Activated B cell treated with CpG ODN at 0.5 μM for 24 hours (primary cell): ENCODE results near the gene PLA2G6. TPM values are rescaled to one million over a fixed set of nuclear protein-coding genes. Genes with fewer than 3 reads are reported as not detected.

Experiments
- ATAC-seq: fragments of 200-7000 bp; cut with Tn5 transposase; one replicate; pipeline ENCODE4 v1.10.0; 2021; ENCODE audit warnings: low read depth, mild to moderate bottlenecking, moderate library complexity
- CTCF ChIA-PET: fragments of 350-600 bp; sonication (Branson Sonifier 250); formaldehyde crosslinking; loops from one replicate; lab custom pipeline; 2021; ENCODE audit warnings: antibody characterized with exemption; lab: Charles Lee
- POLR2A ChIA-PET: fragments of 350-600 bp; sonication (Branson Sonifier 250); formaldehyde crosslinking; loops from one replicate; lab custom pipeline; 2021; ENCODE audit warnings: antibody characterized with exemption; lab: Charles Lee
- DNase-seq: peaks from one replicate; pipeline ENCODE4 v3.0.0; 2022
- H3K27ac Mint-ChIP-seq: one replicate; pipeline ENCODE4 v1.8.0; 2020; ENCODE audit warnings: mixed read lengths
- H3K27me3 Mint-ChIP-seq: one replicate; pipeline ENCODE4 v1.8.0; 2021; ENCODE audit warnings: mixed read lengths
- H3K36me3 Mint-ChIP-seq: one replicate; pipeline ENCODE4 v1.8.0; 2021; ENCODE audit warnings: low read depth, mixed read lengths
- H3K4me1 Mint-ChIP-seq: one replicate; pipeline ENCODE4 v1.8.0; 2021; ENCODE audit warnings: mixed read lengths
- H3K4me3 Mint-ChIP-seq: one replicate; pipeline ENCODE4 v1.8.0; 2020; ENCODE audit warnings: mild to moderate bottlenecking, mixed read lengths
- H3K9me3 Mint-ChIP-seq: one replicate; pipeline ENCODE4 v1.8.0; 2020; ENCODE audit warnings: mixed read lengths
- intact Hi-C: fragments of 100-400 bp; cut with micrococcal nuclease; formaldehyde crosslinking; loops from one replicate; pipeline ENCODE4 v1.15.1; 2024
- total RNA-seq: library from RNA; stranded (reverse); gene quantifications from 2 replicates; pipeline ENCODE4 v1.2.3, GENCODE V29; 2022
- TF ChIP-seq, protein P1 (sequence below): fragments of 200-600 bp; IDR thresholded peaks from one replicate; pipeline ENCODE4 v1.8.0; 2022; ENCODE audit warnings: antibody characterized with exemption, mild to moderate bottlenecking

Gene PLA2G6
- total RNA-seq, 1 donor from 2014 or later: 64.0 TPM

DNA sequence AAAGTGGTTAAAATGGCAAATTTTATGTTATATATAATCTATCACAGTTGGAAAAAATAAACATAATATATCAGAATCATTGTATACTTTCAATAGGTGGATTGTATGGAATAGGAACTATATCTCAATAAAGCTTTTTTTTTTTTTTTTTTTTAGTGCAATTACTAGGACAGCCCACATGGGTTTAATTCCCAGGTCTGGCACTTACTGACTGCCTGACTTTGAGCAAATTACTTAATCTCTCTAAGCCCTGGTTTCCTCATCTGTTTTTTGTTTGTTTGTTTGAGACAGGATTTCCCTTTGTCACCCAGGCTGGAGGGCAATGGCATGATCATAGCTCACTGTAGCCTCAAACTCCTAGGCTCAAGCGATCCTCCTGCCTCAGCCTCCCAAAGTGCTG lies 45.0 kb downstream of the PLA2G6 start:
- TF ChIP-seq, protein P1, sequence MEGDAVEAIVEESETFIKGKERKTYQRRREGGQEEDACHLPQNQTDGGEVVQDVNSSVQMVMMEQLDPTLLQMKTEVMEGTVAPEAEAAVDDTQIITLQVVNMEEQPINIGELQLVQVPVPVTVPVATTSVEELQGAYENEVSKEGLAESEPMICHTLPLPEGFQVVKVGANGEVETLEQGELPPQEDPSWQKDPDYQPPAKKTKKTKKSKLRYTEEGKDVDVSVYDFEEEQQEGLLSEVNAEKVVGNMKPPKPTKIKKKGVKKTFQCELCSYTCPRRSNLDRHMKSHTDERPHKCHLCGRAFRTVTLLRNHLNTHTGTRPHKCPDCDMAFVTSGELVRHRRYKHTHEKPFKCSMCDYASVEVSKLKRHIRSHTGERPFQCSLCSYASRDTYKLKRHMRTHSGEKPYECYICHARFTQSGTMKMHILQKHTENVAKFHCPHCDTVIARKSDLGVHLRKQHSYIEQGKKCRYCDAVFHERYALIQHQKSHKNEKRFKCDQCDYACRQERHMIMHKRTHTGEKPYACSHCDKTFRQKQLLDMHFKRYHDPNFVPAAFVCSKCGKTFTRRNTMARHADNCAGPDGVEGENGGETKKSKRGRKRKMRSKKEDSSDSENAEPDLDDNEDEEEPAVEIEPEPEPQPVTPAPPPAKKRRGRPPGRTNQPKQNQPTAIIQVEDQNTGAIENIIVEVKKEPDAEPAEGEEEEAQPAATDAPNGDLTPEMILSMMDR: no peak
- Mint-ChIP-seq H3K9me3 (no peaks in the 10 kb centered on the region), H3K27me3 (no peaks in the 10 kb centered on the region), H3K4me3 (no peak overlapping the region), H3K27ac (no peak overlapping the region), H3K36me3 (peaks cover 66% of the 10 kb centered on the region), H3K4me1 (no peaks in the 10 kb centered on the region)
- no peak for DNase-seq
- ATAC-seq: no peak
- CTCF ChIA-PET: no interaction called here
- intact Hi-C loops: no loop called here
- POLR2A ChIA-PET: interaction anchor here (0.6 kb wide), 1 partner anchor 138 kb away, joined by 4 read pairs; no protein-coding TSS in a partner anchor

DNA sequence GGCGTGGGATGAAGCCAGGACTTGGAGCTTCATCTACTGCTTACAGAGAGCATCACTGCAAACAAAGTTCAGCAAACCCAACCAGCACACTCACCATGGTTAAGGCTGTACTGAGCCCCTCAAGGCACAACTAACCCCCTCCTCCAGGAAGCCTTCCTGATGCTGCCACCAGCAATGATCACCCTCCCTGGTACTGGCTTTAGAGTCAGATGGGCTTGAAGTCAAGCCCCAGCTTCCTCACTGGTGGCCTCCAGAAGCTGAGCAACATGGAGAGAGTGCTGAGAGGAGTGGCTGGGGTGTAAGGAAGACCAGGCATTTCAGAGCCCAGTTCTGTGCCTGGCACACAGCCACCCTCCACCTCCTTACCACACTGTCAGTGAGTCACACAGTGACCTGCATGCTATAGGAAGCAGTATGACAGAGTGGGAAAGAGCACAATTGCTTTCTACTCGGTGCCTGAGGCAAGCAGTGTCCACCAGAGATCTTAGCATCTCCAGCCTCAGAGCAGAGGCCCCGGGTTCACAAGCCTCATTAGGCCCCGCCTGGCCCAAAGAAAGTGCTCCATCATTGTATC lies 46.4 kb downstream of the PLA2G6 start:
- no peak for DNase-seq
- POLR2A ChIA-PET: no interaction called here
- ATAC-seq: no peak
- intact Hi-C loops: no loop called here
- no peak overlapping the region for H3K27ac Mint-ChIP-seq
- CTCF ChIA-PET: no interaction called here
- no peaks in the 10 kb centered on the region for H3K9me3 Mint-ChIP-seq
- H3K36me3 Mint-ChIP-seq: peaks cover 64% of the 10 kb centered on the region
- H3K4me1 Mint-ChIP-seq: no peaks in the 10 kb centered on the region
- H3K4me3 Mint-ChIP-seq: no peak overlapping the region
- TF ChIP-seq, protein P1: no peak
- no peaks in the 10 kb centered on the region for H3K27me3 Mint-ChIP-seq

DNA sequence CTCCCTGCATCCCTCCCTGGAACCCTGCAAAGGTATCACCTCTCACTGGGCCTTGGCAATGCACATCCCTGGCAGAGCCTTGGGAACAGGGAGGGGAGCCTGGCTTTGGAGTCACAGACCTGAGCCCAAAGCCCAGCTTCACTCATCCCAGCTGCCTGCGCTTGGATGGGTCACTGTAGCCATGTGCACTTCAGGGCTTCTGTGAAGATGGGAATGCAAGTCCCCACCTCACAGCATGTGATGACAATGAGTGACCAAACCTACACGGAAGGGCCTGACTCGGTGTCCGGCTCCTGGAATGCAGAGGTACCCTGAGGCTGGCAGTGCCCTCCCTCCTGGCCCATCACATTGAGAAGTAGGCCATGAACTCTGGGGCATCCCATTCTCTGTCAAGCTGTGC lies 48.3 kb downstream of the PLA2G6 start:
- no peak for DNase-seq
- POLR2A ChIA-PET: no interaction called here
- Mint-ChIP-seq H3K36me3 (peaks cover 54% of the 10 kb centered on the region), H3K27ac (no peak overlapping the region), H3K4me1 (no peaks in the 10 kb centered on the region), H3K9me3 (no peaks in the 10 kb centered on the region), H3K4me3 (no peak overlapping the region), H3K27me3 (no peaks in the 10 kb centered on the region)
- TF ChIP-seq, protein P1: no peak
- intact Hi-C loops: no loop called here
- no peak for ATAC-seq
- CTCF ChIA-PET: no interaction called here

DNA sequence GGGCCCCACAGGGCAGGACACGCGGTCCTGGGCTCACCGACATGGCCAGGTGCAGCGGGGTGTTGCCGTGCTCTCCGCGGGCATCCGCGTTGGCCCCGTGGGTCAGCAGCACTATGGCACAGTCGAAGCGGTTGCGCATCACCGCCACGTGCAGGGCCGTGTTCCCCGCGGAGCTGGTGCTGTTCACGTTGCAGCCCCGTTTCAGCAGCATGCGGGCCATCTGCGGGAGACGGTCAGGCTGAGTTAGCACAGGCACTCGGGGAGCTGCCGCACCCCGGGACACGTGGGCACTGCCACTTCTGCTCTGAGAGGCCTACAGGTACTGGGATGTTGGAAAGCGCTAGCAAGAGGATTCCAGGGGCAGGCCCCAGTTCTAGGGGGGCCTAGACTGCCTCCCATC lies 48.8 kb downstream of the PLA2G6 start:
- Mint-ChIP-seq H3K27ac (no peak overlapping the region), H3K27me3 (no peaks in the 10 kb centered on the region), H3K4me1 (no peaks in the 10 kb centered on the region), H3K9me3 (no peaks in the 10 kb centered on the region), H3K36me3 (peaks cover 52% of the 10 kb centered on the region), H3K4me3 (no peak overlapping the region)
- ChIA-PET POLR2A (no interaction called here), CTCF (interaction anchor here (0.6 kb wide), 1 partner anchor 33 kb away, joined by 3 read pairs; no protein-coding TSS in a partner anchor)
- ATAC-seq (no peak), DNase-seq (no peak)
- TF ChIP-seq, protein P1: no peak
- intact Hi-C loops: no loop called here

DNA sequence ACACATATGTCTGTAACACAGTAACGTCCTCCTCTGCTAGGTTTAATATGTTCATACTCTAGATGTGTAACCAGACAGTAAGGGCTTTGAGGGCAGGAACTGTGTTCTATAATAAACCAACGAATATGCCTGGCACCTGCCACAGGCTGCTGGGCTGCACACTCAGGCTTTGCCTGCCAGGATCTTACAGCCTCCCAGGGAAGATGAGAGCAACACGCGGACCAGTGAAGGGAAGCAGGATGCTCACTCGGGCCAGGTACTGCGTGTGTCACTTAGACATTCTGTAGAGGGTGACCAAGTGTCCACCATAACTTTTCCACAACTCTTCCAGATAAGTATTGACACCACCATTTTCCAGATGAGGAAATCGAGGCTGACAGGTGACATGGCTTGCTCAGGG lies 49.5 kb downstream of the PLA2G6 start:
- POLR2A ChIA-PET: no interaction called here
- no peak for ATAC-seq
- peaks cover 51% of the 10 kb centered on the region for H3K36me3 Mint-ChIP-seq
- H3K27me3 Mint-ChIP-seq: no peaks in the 10 kb centered on the region
- no peak overlapping the region for H3K4me3 Mint-ChIP-seq
- CTCF ChIA-PET: no interaction called here
- DNase-seq: no peak
- H3K27ac Mint-ChIP-seq: no peak overlapping the region
- intact Hi-C loops: no loop called here
- H3K9me3 Mint-ChIP-seq: no peaks in the 10 kb centered on the region
- TF ChIP-seq, protein P1: no peak
- H3K4me1 Mint-ChIP-seq: no peaks in the 10 kb centered on the region
